Renal pelvis (tissue), 12 donors: ENCODE results near the gene PDZK1. TPM values are rescaled to one million over a fixed set of nuclear protein-coding genes. Genes with fewer than 3 reads are reported as not detected.
"Not testable (repeated sequence)": the region's sequence is repeated elsewhere in the genome, so short reads cannot be mapped to it uniquely, and the experiment has no call there.

Experiments
- DNase-seq: peaks from one replicate; pipeline ENCODE4 v3.0.0-alpha.2; 2013
- long read RNA-seq, 16 experiments: transcript quantifications; one replicate each; lab custom pipeline, GENCODE V29; 2026
- polyA plus RNA-seq, 3 donors: library from polyadenylated mRNA; unstranded; fragments of 120-200 nt; gene quantifications; one replicate each; pipeline ENCODE4 v1.2.1, GENCODE V29; 2013; ENCODE audit not compliant: insufficient read length in 3 of 3

Gene PDZK1
- 100 to 1,000 TPM; 179 to 244 (median 186) TPM for polyA plus RNA-seq
- long read RNA-seq, donor 1, transcript PDZK1-202 (9 exons, 2,230 nt): major isoform, 37 of 141 reads
- long read RNA-seq, donor 1, partial matches to known transcripts: 103 of 141 reads
- long read RNA-seq, donor 1, other reads (novel, unspliced or antisense): 0 of 141 reads
- long read RNA-seq, donor 2, transcript PDZK1-202 (9 exons, 2,230 nt): major isoform, 37 of 174 reads
- long read RNA-seq, donor 2, partial matches to known transcripts: 129 of 174 reads
- long read RNA-seq, donor 2, other reads (novel, unspliced or antisense): 6 of 174 reads
- long read RNA-seq, donor 3, transcript PDZK1-202 (9 exons, 2,230 nt): major isoform, 28 of 77 reads
- long read RNA-seq, donor 3, partial matches to known transcripts: 47 of 77 reads
- long read RNA-seq, donor 3, other reads (novel, unspliced or antisense): 0 of 77 reads
- long read RNA-seq, donor 4, transcript PDZK1-202 (9 exons, 2,230 nt): major isoform, 34 of 154 reads
- long read RNA-seq, donor 4, partial matches to known transcripts: 106 of 154 reads
- long read RNA-seq, donor 4, other reads (novel, unspliced or antisense): 11 of 154 reads
- long read RNA-seq, donor 5, transcript PDZK1-202 (9 exons, 2,230 nt): major isoform, 31 of 50 reads
- long read RNA-seq, donor 5, partial matches to known transcripts: 19 of 50 reads
- long read RNA-seq, donor 5, other reads (novel, unspliced or antisense): 0 of 50 reads
- long read RNA-seq, donor 6, transcript PDZK1-202 (9 exons, 2,230 nt): major isoform, 33 of 189 reads
- long read RNA-seq, donor 6, partial matches to known transcripts: 154 of 189 reads
- long read RNA-seq, donor 6, other reads (novel, unspliced or antisense): 0 of 189 reads
- long read RNA-seq, donor 7, transcript PDZK1-202 (9 exons, 2,230 nt): major isoform, 33 of 98 reads
- long read RNA-seq, donor 7, partial matches to known transcripts: 54 of 98 reads
- long read RNA-seq, donor 7, other reads (novel, unspliced or antisense): 11 of 98 reads
- long read RNA-seq, donor 8: 0 reads
- long read RNA-seq, donor 9, transcript PDZK1-202 (9 exons, 2,230 nt): major isoform, 37 of 138 reads
- long read RNA-seq, donor 9, partial matches to known transcripts: 94 of 138 reads
- long read RNA-seq, donor 9, other reads (novel, unspliced or antisense): 6 of 138 reads
- long read RNA-seq, donor 10, transcript PDZK1-202 (9 exons, 2,230 nt): major isoform, 21 of 136 reads
- long read RNA-seq, donor 10, partial matches to known transcripts: 114 of 136 reads
- long read RNA-seq, donor 10, other reads (novel, unspliced or antisense): 0 of 136 reads
- long read RNA-seq, donor 11, transcript PDZK1-202 (9 exons, 2,230 nt): major isoform, 22 of 48 reads
- long read RNA-seq, donor 11, partial matches to known transcripts: 25 of 48 reads
- long read RNA-seq, donor 11, other reads (novel, unspliced or antisense): 0 of 48 reads
- long read RNA-seq, donor 12, transcript PDZK1-202 (9 exons, 2,230 nt): major isoform, 48 of 214 reads
- long read RNA-seq, donor 12, partial matches to known transcripts: 142 of 214 reads
- long read RNA-seq, donor 12, other reads (novel, unspliced or antisense): 23 of 214 reads
- long read RNA-seq, donor 13, transcript PDZK1-202 (9 exons, 2,230 nt): major isoform, 7 of 32 reads
- long read RNA-seq, donor 13, partial matches to known transcripts: 25 of 32 reads
- long read RNA-seq, donor 13, other reads (novel, unspliced or antisense): 0 of 32 reads
- long read RNA-seq, donor 14: 0 reads
- long read RNA-seq, donor 15, transcript PDZK1-202 (9 exons, 2,230 nt): major isoform, 31 of 174 reads
- long read RNA-seq, donor 15, partial matches to known transcripts: 141 of 174 reads
- long read RNA-seq, donor 15, other reads (novel, unspliced or antisense): 0 of 174 reads
- long read RNA-seq, donor 16, transcript PDZK1-202 (9 exons, 2,230 nt): major isoform, 26 of 106 reads
- long read RNA-seq, donor 16, partial matches to known transcripts: 72 of 106 reads
- long read RNA-seq, donor 16, other reads (novel, unspliced or antisense): 6 of 106 reads

- no peak for DNase-seq
Measured at GRCh38 chr1:145707183-145707867, at the start of gene PDZK1. TSS of gene PDZK1 (minus strand) at chr1:145707368. CDS start at chr1:145688021, 19,347 bp downstream.

DNA sequence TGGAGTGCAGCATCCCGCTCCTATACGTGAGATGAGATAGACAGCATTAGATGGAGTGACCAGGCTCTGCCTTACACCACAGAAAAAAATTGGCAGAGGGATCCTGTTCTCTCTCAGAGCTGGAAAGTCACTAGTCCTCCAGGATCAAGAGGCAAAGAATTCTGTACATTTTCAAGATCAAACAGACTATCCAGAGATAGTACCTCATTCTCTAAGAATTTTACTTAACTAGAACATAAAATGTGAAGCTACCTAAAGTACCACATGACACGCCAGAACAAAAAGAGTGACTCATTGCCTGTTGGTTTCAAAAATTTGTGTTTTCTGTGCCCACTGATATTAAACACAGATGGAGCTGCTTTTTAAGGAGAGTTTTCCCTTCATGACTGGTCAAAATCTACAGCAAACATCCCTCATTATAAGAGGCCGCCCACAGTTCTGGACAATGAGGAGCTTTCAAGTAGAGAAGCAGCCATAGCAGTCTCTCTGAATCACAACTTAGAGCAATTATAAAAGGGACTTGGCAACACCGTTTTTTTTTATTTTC is 44.4 kb upstream of the PDZK1 start:
- no peak for DNase-seq

- DNase-seq: no peak
Measured at GRCh38 chr1:145750426-145750825, 43.3 kb upstream of the PDZK1 start.

GRCh38 chr1:145747398-145748247 is 40.5 kb upstream of the PDZK1 start:
- DNase-seq: no peak

DNA sequence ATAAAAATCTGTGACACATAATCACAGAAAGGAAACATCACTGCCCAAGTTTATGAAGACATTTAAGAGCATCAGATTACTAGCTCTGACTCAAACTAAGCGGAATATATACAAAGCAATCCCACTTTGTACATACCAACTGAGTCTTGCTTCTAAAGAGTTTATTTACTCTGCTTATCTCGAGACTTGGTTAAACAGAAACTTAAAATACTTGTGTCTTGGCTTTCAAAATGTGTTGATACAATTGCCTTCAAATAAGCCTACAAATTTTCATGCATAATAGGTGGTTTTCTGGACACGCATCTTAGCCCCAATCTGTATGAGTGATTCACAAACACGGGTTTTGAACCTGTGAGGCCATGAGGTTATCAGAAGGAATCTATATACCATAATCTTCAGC is 33.1 kb upstream of the PDZK1 start:
- DNase-seq: no peak

GRCh38 chr1:145736191-145736590 is 29.0 kb upstream of the PDZK1 start:
- DNase-seq: no peak

DNA sequence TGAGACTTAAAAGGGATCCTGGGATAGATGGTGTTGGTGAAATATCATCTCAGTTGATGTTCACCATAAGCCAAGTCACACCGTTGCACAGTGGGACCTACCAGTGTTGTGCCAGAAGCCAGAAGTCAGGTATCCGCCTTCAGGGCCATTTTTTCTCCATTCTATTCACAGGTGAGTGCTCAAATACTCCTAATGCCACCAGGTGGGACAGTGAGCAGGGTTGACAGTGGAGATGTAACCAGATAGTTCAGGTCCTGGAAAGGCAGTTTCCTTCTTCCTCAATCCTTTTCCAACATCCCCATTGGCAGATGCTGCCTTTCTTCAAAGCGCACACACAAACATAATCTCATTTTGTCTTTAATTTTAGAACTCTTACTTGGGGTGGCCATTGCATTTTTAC is 23.7 kb upstream of the PDZK1 start:
- no peak for DNase-seq

DNA sequence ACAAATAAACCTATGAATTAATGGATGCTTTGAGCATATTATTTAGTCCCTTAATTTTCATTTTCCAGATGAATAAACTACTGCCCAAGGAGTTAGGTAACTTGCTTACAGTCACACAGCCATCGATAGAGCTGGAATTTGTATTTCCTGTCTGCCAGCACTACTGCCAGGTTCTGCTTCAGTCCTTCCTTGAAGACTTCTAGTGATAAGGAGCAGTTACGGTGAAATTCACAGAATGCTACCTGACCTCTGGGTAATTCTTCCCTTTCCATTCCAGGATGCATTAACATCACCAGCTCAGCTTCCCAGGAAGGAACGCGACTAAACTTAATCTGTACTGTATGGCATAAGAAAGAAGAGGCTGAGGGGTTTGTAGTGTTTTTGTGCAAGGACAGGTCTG is 23.3 kb upstream of the PDZK1 start:
- DNase-seq: no peak

DNA sequence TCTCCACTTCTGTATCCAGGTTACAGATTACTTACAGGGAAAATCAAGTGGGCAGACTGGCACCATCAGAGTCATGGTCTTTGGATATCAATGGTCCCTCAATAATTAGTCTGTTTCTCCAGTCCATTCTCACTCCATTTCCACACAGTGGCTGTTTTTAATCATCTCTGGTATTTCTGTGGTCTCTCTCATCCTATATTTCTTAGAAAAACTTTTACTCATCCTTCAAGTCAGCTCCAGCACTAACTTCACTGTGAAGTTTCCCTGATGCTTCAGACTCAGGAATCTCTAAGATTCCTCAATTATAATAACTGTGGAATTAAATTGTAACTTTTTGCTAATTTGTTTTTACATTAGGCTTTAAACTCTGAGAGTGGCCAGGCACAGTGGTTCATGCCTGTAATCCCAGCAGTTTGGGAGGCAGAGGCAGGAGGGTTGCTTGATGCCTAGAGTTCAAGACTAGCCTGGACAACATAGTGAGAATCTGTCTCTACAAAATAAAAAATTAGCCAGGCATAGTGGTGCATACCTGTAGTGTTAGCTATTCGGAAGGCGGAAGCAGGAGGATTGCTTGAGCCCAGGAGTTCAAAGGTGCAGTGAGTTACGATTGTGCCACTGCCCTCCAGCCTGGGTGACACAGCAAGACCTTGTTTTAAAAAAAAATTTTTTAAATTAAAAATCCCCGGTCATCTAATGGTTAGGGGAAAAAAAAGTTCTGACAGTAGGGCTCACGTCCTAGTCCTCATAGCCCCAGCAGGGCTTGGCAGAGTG is 22.7 kb upstream of the PDZK1 start:
- no peak for DNase-seq

DNA sequence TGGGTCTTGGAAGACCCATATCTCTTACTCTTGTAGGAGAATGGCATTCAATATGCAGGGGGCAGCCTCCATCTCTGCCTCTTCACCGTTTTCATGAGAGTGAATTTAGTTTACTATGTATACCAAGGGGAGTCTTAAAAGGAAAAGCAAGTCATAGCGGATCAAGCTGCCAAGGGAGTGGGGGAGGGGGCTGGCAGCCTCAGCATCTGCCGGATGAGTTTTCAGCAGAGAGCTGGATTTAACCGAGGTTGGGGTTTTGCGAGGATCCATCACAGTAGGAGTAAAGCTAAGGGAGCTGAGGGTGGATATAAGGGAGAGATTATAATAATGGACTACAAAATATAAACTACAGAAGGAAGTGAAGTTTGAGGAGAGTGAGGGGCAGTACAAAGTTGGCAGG is 22.0 kb upstream of the PDZK1 start:
- DNase-seq: no peak

DNA sequence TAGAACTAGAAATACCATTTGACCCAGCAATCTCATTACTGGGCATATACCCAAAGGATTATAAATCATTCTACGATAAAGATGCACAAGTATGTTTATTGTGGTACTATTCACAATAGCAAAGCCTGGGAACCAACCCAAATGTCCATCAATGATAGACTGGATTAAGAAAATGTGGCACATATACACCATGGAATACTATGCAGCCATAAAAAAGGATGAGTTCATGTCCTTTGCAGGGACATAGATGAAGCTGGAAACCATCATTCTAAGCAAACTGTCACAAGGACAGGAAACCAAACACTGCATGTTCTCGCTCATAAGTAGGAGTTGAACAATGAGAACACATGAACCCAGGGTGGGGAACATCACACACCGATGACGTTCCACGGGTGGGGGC is 19.0 kb upstream of the PDZK1 start:
- DNase-seq: not testable (repeated sequence)

- peak; percentile 55 for DNase-seq
Measured at GRCh38 chr1:145720878-145721671, 13.9 kb upstream of the PDZK1 start.

- no peak for DNase-seq
Measured at GRCh38 chr1:145720556-145720877, 13.3 kb upstream of the PDZK1 start.

DNA sequence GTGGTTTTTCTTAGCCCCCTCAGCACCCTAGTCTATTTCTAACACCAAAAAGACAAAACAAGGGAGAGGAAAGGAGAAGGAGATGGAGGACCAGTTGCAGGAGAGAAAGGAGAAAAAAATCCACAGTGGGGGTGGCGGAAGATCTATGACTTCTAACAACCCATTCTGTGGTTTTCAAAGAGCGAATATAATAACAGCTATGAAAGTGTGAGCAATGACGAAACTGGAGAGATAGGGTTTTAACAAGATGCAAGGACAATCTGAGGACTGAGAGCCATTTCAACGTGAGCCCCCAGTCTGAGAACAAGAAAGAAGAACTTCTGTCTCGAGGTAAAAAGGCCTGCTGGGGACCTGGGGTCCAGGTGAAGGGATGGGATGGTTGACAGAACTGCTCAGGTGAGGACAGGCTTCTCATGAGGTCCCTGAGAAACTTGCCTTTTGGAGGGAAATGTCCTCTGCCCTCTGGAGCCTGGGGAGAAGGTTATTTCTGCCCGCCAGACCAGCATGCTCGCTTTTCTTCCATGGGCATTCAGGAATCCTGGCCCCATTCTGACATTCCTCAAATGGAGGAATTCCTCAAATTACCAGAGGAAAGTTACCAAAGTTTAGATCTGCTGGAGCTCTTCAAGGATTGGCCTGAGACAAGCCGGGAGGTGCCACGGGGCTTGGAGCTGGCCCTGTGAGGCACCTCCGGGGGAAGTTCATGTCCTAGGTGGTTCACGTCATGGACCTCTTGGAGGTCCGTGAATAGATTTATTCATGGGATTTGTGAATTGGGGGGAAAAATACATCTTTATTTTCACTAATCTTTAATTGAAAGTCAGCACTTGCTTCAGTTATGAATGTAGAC is 12.3 kb upstream of the PDZK1 start, which contains the start of gene CD160:
Gene CD160, plus strand, starts transcription at position 270 of the 850 bp plus-strand sequence. CDS start 8,829 bp downstream, outside the sequence.
- no peak for DNase-seq

- DNase-seq: not testable (repeated sequence)
Measured at GRCh38 chr1:145718465-145718864, 11.3 kb upstream of the PDZK1 start.

GRCh38 chr1:145717833-145718232 is 10.7 kb upstream of the PDZK1 start:
- DNase-seq: no peak
